Endometrial microvascular endothelial cells (primary cell): Measurements from ENCODE around the gene ADORA1. TPM values are rescaled to one million over a fixed set of nuclear protein-coding genes. Genes with fewer than 3 reads are reported as not detected.

Experiments used
- in situ Hi-C: cut with HindIII; loops from 2 replicates; pipeline ENCODE4 v1.10.0; 2017; ENCODE audit warnings: low sequenced_read_pairs, low pct_unique_long_range_greater_than_20kb; ENCODE audit errors: inconsistent ontology term
- total RNA-seq: library from RNA; depleted of rRNA; stranded (reverse); fragments of >200 nt; gene quantifications from one replicate; pipeline ENCODE4 v1.2.3, GENCODE V29; 2015; ENCODE audit errors: inconsistent ontology term

Gene ADORA1
- total RNA-seq, 1 donor from 2014 or later, result not detected

GRCh38 chr1:203091761-203092330 is 35.7 kb upstream of the ADORA1 start:
- in situ Hi-C loops, result no loop called here

GRCh38 chr1:203093754-203094410 is 33.6 kb upstream of the ADORA1 start:
- in situ Hi-C loops, result no loop called here

GRCh38 chr1:203095061-203095690 is 32.4 kb upstream of the ADORA1 start:
- in situ Hi-C loops, result no loop called here

GRCh38 chr1:203096566-203096965 is 31.0 kb upstream of the ADORA1 start:
- in situ Hi-C loops, result no loop called here

- in situ Hi-C loops, result no loop called here
These were observed 30.5 kb upstream of the ADORA1 start for GRCh38 chr1:203097001-203097400.

GRCh38 chr1:203098445-203098844 is 29.1 kb upstream of the ADORA1 start:
- in situ Hi-C loops, result no loop called here

- in situ Hi-C loops, result no loop called here
These were observed 28.5 kb upstream of the ADORA1 start for GRCh38 chr1:203098914-203099520.

- in situ Hi-C loops, result no loop called here
These were observed 27.6 kb upstream of the ADORA1 start for GRCh38 chr1:203099805-203100515.

GRCh38 chr1:203100516-203100869 is 27.0 kb upstream of the ADORA1 start:
- in situ Hi-C loops, result no loop called here

- in situ Hi-C loops, result no loop called here
These were observed 25.5 kb upstream of the ADORA1 start for GRCh38 chr1:203101813-203102634.

- in situ Hi-C loops, result no loop called here
These were observed 24.3 kb upstream of the ADORA1 start for GRCh38 chr1:203103216-203103615.

GRCh38 chr1:203103829-203104495 is 23.6 kb upstream of the ADORA1 start:
- in situ Hi-C loops, result no loop called here

- in situ Hi-C loops, result no loop called here
These were observed 22.6 kb upstream of the ADORA1 start for GRCh38 chr1:203104789-203105390.

- in situ Hi-C loops, result no loop called here
These were observed 15.1 kb upstream of the ADORA1 start for GRCh38 chr1:203112475-203112874.

- in situ Hi-C loops, result no loop called here
These were observed 14.2 kb upstream of the ADORA1 start for GRCh38 chr1:203113308-203113707.

GRCh38 chr1:203114202-203114601 is 13.3 kb upstream of the ADORA1 start:
- in situ Hi-C loops, result no loop called here

- in situ Hi-C loops, result no loop called here
These were observed 11.3 kb upstream of the ADORA1 start for GRCh38 chr1:203116091-203116820.
